VCaP (cell line): ENCODE measurements around the gene ACTR1A.

Experiments used
- H3K27ac ChIP-seq: fragments of 450-650 bp; 2 replicates; pipeline ENCODE4 v1.5.1; 2017
- TF ChIP-seq, protein P1 (sequence below): fragments of 450-650 bp; conservative IDR thresholded peaks from 2 replicates; pipeline ENCODE4 v1.5.1; 2017; ENCODE audit warnings: mild to moderate bottlenecking, moderate library complexity

Gene ACTR1A

DNA sequence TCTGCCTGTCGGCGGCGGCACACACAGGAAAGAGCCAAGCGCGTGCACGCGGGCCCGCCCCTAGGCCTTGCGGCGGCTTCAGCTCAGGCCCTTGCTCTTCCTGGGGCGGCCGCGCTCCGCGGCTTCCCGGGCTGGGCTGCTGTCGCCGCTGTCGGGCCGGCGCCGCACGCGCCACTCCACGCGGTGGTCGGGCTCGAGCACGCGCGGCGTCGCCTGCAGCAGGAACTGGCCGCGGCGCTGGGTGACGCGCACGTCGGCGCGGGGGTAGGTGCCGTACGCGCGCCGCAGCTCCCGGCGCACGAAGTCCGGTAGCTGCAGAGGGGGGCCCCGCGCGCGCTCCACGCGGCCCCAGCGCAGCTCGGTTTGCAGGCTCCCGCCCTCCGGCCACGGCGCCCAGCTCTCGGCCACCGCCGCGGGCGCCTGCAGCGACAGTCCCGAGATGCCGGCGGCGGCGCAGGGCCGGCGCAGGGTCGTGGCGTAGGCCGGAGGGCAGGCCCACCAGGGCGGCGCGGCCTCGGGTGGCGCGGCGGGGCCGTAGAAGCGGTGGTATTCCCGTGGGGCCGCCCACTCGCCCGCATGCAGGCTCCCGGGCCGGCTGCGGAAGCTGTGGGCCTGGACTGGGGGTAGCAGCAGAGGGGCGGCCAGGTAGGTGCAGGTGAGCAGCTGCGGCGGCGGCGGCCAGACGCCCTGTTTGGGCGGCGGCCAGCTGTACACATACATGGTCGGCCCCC is 52.0 kb downstream of the ACTR1A start:
- TF ChIP-seq, protein P1, sequence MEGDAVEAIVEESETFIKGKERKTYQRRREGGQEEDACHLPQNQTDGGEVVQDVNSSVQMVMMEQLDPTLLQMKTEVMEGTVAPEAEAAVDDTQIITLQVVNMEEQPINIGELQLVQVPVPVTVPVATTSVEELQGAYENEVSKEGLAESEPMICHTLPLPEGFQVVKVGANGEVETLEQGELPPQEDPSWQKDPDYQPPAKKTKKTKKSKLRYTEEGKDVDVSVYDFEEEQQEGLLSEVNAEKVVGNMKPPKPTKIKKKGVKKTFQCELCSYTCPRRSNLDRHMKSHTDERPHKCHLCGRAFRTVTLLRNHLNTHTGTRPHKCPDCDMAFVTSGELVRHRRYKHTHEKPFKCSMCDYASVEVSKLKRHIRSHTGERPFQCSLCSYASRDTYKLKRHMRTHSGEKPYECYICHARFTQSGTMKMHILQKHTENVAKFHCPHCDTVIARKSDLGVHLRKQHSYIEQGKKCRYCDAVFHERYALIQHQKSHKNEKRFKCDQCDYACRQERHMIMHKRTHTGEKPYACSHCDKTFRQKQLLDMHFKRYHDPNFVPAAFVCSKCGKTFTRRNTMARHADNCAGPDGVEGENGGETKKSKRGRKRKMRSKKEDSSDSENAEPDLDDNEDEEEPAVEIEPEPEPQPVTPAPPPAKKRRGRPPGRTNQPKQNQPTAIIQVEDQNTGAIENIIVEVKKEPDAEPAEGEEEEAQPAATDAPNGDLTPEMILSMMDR: no peak
- peak overlapping the region; percentile 99 for H3K27ac ChIP-seq

DNA sequence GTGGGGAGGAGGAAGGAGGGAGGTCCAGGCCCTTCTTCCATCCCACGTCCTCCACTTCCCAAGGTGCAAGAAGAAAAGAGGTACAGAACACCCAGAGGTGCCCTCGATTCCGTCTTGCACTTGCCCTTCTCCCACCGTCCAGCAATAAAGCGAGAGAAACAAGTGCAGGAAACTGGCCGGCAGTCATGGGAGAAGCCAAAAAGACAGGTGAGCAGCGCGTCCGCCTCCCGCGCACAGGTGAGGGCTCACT is 52.5 kb downstream of the ACTR1A start:
- H3K27ac ChIP-seq: peak overlapping the region; percentile 99
- TF ChIP-seq, protein P1: no peak

DNA sequence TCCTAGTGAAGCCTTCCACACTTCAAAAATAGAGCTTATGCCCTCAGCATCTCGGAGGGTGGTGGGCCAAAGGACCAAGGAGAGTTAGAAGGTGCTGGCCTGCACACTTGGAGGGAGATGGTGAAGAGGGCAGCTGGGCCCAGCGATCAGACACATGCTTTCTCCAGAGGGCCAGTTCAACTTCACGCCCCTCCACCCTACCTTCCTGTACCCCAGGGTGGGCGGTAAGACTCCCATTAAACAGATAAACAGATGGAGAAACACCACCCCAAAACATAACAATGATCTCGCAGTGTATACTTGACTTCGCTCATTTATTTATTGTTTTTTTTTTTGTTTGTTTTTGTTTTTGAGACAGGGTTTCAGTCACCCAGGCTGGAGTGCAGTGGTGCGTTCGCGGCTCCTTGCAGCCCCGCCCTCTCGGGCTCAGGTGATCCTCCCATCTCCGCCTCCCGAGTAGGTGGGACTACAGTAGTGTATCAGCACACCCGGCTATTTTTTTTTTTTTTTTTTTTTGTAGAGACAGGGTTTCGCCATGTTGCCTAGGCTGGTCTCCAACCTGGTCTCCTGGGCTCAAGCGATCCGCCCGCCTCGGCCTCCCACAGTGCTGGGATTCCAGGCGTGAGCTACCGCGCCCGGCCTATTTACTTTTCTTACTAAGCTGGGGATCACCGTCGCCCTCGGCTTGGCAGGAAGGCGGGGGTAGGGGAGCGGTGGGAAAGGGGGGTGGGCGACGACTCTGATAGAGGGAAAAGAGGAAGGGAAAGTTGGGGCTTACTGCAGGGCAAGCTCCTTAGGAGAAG is 53.0 kb downstream of the ACTR1A start:
- TF ChIP-seq, protein P1: no peak
- peak overlapping the region; percentile 99 for H3K27ac ChIP-seq

DNA sequence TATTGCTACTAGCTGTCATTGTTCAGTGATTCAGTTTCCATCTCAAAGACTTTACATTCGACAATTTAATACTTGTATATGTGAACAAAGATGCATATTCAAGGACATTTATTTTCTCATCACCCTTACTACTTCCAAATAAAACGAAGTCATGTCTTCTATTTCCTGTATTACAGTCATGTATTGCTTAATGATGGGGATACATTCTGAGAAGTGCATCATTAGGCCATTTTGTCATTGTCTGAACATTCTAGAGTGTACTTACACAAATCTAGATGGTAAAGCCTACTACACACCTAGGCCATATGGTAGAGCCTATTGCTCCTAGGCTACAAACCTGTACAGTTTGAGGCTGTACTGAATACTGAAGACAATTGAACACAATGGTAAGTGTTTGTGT is 57.7 kb downstream of the ACTR1A start:
- TF ChIP-seq, protein P1: no peak

DNA sequence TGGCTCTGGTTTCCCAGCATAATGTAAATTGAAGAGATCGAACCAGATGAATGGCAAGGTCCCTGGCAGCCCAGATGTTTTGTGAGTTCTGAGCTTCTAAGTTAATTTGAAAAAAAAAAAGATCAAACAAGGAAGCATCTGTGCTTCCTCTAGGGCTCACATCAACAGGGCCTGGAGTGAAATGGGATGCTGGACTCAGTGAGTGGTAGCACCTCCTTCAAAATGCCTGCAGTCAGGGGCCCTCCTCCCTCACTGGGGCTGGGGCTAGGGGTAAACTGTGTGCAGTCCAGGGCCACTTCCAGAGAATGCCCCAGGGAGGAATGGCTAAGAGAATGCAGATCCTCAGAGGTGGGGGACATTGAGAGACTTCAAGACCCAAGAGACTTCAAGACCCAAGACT is 64.1 kb downstream of the ACTR1A start:
- no peak overlapping the region for H3K27ac ChIP-seq
- TF ChIP-seq, protein P1: no peak

More for the DNA sequence above, 57.7 kb downstream of the ACTR1A start:
- no peak overlapping the region for H3K27ac ChIP-seq

DNA sequence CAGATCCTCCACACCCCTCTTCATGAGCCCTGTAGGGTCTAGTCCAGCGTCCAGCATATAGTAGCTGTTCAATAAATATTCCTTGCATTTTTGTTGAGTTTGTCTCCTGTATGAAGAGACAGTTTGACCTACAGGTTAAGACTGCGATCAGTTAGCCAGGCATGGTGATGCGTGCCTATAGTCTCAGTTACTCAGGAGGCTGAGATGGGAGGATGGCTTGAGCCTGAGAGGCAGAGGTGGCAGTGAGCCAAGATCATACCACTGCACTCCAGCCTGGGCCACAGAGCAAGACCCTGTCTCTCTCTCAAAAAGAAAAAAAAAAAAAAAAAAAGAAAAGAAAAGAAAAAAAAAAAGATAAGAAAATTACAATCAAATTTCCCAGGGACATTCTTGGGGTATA is 65.0 kb downstream of the ACTR1A start:
- no peak overlapping the region for H3K27ac ChIP-seq
- TF ChIP-seq, protein P1: no peak

GRCh38 chr10:102436312-102436711 is 66.2 kb downstream of the ACTR1A start:
- H3K27ac ChIP-seq: no peak overlapping the region
- TF ChIP-seq, protein P1: no peak
